Neural cell (in vitro differentiated cells): ENCODE results near the gene OPRPN. TPM values are rescaled to one million over a fixed set of nuclear protein-coding genes. Genes with fewer than 3 reads are reported as not detected.

ENCODE experiments used
- H2AFZ ChIP-seq: fragments of 200-600, 300-800 bp; sonication (generic), shearing (Covaris generic); 2 replicates; pipeline ENCODE4 v1.6.0; 2014; ENCODE audit warnings: low read depth, mild to moderate bottlenecking, antibody characterized with exemption, low read length, moderate library complexity
- H3F3A ChIP-seq: fragments of 200-600 bp; shearing (Covaris generic); 2 replicates; pipeline ENCODE4 v1.6.1; 2016; ENCODE audit warnings: mild to moderate bottlenecking, moderate library complexity, mixed read lengths, antibody characterized with exemption, low read length; ENCODE audit not compliant: insufficient read depth, poor library complexity, severe bottlenecking
- H3K27ac ChIP-seq: fragments of 200-600, 300-800 bp; sonication (generic), shearing (Covaris generic); 2 replicates; pipeline ENCODE4 v1.5.1; 2014; ENCODE audit warnings: mild to moderate bottlenecking, low read length, moderate library complexity
- H3K27me3 ChIP-seq: fragments of 300-800, 200-600 bp; sonication (generic), shearing (Covaris generic); 2 replicates; pipeline ENCODE4 v1.6.0; 2014; ENCODE audit warnings: mild to moderate bottlenecking, low read depth, low read length, moderate library complexity; ENCODE audit not compliant: insufficient read depth
- H3K36me3 ChIP-seq: fragments of 300-800, 200-600 bp; sonication (generic), shearing (Covaris generic); 2 replicates; pipeline ENCODE4 v1.5.1; 2014; ENCODE audit warnings: mild to moderate bottlenecking, antibody characterized with exemption, low read length, moderate library complexity; ENCODE audit not compliant: insufficient read depth
- H3K4me2 ChIP-seq: fragments of 300-800, 200-600 bp; sonication (generic), shearing (Covaris generic); 2 replicates; pipeline ENCODE4 v1.6.0; 2014; ENCODE audit warnings: mild to moderate bottlenecking, low read length
- H3K4me3 ChIP-seq: fragments of 300-800, 200-600 bp; sonication (generic), shearing (Covaris generic); 2 replicates; pipeline ENCODE4 v1.5.1; 2014; ENCODE audit warnings: mild to moderate bottlenecking, low read length, moderate library complexity
- H3K79me2 ChIP-seq: fragments of 200-600 bp; shearing (Covaris generic); replicated peaks from 2 replicates; pipeline ENCODE4 v1.6.0; 2014; ENCODE audit warnings: mild to moderate bottlenecking, low read length, moderate library complexity; ENCODE audit not compliant: insufficient read depth
- H3K9ac ChIP-seq: fragments of 300-800, 200-600 bp; sonication (generic), shearing (Covaris generic); 2 replicates; pipeline ENCODE4 v1.6.1; 2016; ENCODE audit warnings: mild to moderate bottlenecking, low read length, mixed read lengths
- H3K9me2 ChIP-seq: fragments of 200-600 bp; shearing (Covaris generic); 2 replicates; pipeline ENCODE4 v1.6.1; 2016; ENCODE audit warnings: mild to moderate bottlenecking, low read length, mixed read lengths; ENCODE audit not compliant: insufficient read depth
- H3K9me3 ChIP-seq: fragments of 200-600, 300-800 bp; sonication (generic), shearing (Covaris generic); 2 replicates; pipeline ENCODE4 v1.6.1; 2016; ENCODE audit warnings: mild to moderate bottlenecking, mixed run types, low read length, moderate library complexity, mixed read lengths
- H4K20me1 ChIP-seq: fragments of 200-600 bp; shearing (Covaris generic); 2 replicates; pipeline ENCODE4 v1.6.1; 2016; ENCODE audit warnings: mild to moderate bottlenecking, mixed run types; ENCODE audit not compliant: insufficient read depth
- EP300 ChIP-seq: fragments of 450-650 bp; conservative IDR thresholded peaks from 2 replicates; pipeline ENCODE4 v1.6.1; 2014; ENCODE audit warnings: antibody characterized with exemption, mild to moderate bottlenecking, moderate library complexity; ENCODE audit not compliant: poor library complexity, severe bottlenecking
- EZH2 ChIP-seq: fragments of 200-600, 300-800 bp; shearing (Covaris generic), sonication (generic); IDR thresholded peaks from 2 replicates; pipeline ENCODE4 v1.6.1; 2014; ENCODE audit warnings: antibody characterized with exemption, low read length, borderline replicate concordance, mild to moderate bottlenecking; ENCODE audit not compliant: insufficient read depth, poor library complexity, severe bottlenecking
- MXI1 ChIP-seq: fragments of 450-650 bp; conservative IDR thresholded peaks from 2 replicates; pipeline ENCODE4 v1.6.1; 2014; ENCODE audit warnings: antibody characterized with exemption, mild to moderate bottlenecking; ENCODE audit not compliant: poor library complexity, severe bottlenecking
- POLR2AphosphoS5 ChIP-seq: IDR thresholded peaks from 2 replicates; pipeline ENCODE4 v1.6.1; 2012
- RAD21 ChIP-seq: fragments of 450-650 bp; conservative IDR thresholded peaks from 2 replicates; pipeline ENCODE4 v1.6.1; 2014; ENCODE audit warnings: antibody characterized with exemption, mild to moderate bottlenecking, moderate library complexity
- SMC3 ChIP-seq: fragments of 450-650 bp; conservative IDR thresholded peaks from 2 replicates; pipeline ENCODE4 v1.6.1; 2014; ENCODE audit warnings: antibody characterized with exemption, mild to moderate bottlenecking, moderate library complexity; ENCODE audit not compliant: poor library complexity
- TAF1 ChIP-seq: IDR thresholded peaks from 2 replicates; pipeline ENCODE4 v1.6.1; 2012; ENCODE audit warnings: low read depth
- polyA plus RNA-seq: library from polyadenylated mRNA; depleted of rRNA; stranded (reverse); fragments of >200 nt; gene quantifications from 2 replicates; pipeline ENCODE4 v1.2.3, GENCODE V29; 2014
- TF ChIP-seq, protein P1 (sequence below): fragments of 450-650 bp; IDR thresholded peaks from 2 replicates; pipeline ENCODE4 v1.5.1; 2014; ENCODE audit warnings: antibody characterized with exemption, mild to moderate bottlenecking, moderate library complexity; ENCODE audit not compliant: poor library complexity, severe bottlenecking

Gene OPRPN
- polyA plus RNA-seq, 1 donor from 2014 or later, result not detected

GRCh38 chr4:70399319-70399718, 1.6 kb downstream of the OPRPN start:
- Histone ChIP-seq H3K9ac (no peak overlapping the region), H3K9me3 (no peaks in the 10 kb centered on the region), H3F3A (no peaks in the 10 kb centered on the region), H3K36me3 (no peaks in the 10 kb centered on the region), H3K4me2 (no peak overlapping the region), H2AFZ (no peak overlapping the region), H3K27me3 (no peaks in the 10 kb centered on the region), H3K27ac (no peak overlapping the region), H3K9me2 (no peaks in the 10 kb centered on the region), H3K79me2 (no peaks in the 10 kb centered on the region), H3K4me3 (no peak overlapping the region), H4K20me1 (no peaks in the 10 kb centered on the region)
- no peak for TF ChIP-seq POLR2AphosphoS5

- Histone ChIP-seq H3K36me3 (no peaks in the 10 kb centered on the region), H3F3A (no peaks in the 10 kb centered on the region), H3K9ac (no peak overlapping the region), H3K4me2 (no peak overlapping the region), H3K9me2 (no peaks in the 10 kb centered on the region), H3K4me3 (no peak overlapping the region), H4K20me1 (no peaks in the 10 kb centered on the region), H3K9me3 (no peaks in the 10 kb centered on the region), H3K27ac (no peak overlapping the region), H3K79me2 (no peaks in the 10 kb centered on the region), H2AFZ (no peak overlapping the region), H3K27me3 (no peaks in the 10 kb centered on the region)
- TF ChIP-seq, protein P1, sequence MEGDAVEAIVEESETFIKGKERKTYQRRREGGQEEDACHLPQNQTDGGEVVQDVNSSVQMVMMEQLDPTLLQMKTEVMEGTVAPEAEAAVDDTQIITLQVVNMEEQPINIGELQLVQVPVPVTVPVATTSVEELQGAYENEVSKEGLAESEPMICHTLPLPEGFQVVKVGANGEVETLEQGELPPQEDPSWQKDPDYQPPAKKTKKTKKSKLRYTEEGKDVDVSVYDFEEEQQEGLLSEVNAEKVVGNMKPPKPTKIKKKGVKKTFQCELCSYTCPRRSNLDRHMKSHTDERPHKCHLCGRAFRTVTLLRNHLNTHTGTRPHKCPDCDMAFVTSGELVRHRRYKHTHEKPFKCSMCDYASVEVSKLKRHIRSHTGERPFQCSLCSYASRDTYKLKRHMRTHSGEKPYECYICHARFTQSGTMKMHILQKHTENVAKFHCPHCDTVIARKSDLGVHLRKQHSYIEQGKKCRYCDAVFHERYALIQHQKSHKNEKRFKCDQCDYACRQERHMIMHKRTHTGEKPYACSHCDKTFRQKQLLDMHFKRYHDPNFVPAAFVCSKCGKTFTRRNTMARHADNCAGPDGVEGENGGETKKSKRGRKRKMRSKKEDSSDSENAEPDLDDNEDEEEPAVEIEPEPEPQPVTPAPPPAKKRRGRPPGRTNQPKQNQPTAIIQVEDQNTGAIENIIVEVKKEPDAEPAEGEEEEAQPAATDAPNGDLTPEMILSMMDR, result no peak
- no peak for TF ChIP-seq EP300
- no peak for TF ChIP-seq TAF1
- no peak for TF ChIP-seq SMC3
- TF ChIP-seq RAD21, result no peak
Observed at GRCh38 chr4:70402762-70403161, 5.0 kb downstream of the OPRPN start.

- Histone ChIP-seq H3K9me3 (no peaks in the 10 kb centered on the region), H3K27me3 (no peaks in the 10 kb centered on the region), H3K9me2 (no peaks in the 10 kb centered on the region), H3F3A (no peaks in the 10 kb centered on the region), H4K20me1 (no peaks in the 10 kb centered on the region), H3K79me2 (no peaks in the 10 kb centered on the region), H3K4me2 (no peak overlapping the region), H2AFZ (no peak overlapping the region), H3K36me3 (no peaks in the 10 kb centered on the region), H3K27ac (no peak overlapping the region), H3K4me3 (no peak overlapping the region), H3K9ac (no peak overlapping the region)
- no peak for TF ChIP-seq EZH2
- TF ChIP-seq POLR2AphosphoS5, result no peak
- TF ChIP-seq, protein P1, result no peak
- TF ChIP-seq RAD21, result no peak
- TF ChIP-seq MXI1, result no peak
Observed at GRCh38 chr4:70405765-70406164, 8.0 kb downstream of the OPRPN start.
